ENCODE measurements around the gene BTBD16. TPM values are rescaled to one million over a fixed set of nuclear protein-coding genes. Genes with fewer than 3 reads are reported as not detected.

Gene BTBD16
- total RNA-seq, 2 experiments from 2014 or later, result not detected

DNA sequence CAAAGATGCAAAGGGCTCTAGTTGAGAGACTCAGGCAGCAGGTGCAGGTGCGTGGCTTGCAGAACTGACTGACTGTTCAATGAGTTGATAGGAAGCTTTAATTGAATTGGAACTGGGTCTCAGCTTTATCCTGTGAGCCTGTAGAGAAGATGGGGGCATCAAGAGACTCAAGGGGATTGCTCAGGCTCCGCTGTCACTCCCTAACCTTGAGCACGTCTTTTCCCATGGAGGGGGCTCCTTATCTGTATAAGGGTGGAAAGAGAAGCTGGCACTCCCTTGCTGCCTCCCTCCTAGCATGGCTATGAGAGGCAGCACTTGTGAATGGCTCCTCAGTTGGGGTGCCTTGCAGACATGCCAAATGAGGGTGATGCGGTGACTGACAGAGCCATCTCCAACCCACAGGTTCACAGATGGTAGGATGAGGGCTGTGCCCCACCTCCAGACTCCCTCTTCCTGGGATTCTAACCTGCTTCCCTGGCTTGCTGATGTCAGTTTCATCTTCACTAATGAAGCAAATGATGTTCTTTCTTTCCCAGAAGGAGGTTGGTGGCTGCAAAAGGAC lies 91.0 kb downstream of the BTBD16 start:
- H3K36me3 Mint-ChIP-seq (ENCODE audit: low read depth), result no peaks in the 10 kb centered on the region
- DNase-seq, result no peak
- CTCF ChIA-PET, result no interaction called here

DNA sequence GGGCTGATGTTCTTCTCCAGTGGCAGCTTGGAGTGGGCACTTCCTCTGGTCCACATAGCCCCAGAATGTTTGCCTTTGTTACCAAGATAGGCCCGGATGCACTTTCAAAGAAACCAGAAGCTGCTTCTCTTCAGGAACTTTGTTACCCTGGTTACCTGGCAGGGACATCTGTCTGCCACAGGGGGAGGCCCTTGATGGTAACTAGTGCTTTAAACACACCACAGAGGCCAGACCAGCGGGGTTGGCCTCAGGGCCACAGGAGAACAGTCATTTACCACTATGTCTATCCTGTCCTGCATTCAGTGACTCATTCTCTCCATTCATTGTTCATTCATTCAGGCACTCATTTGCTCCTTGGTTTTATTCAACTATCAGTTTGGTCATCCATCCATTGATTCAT lies 91.5 kb downstream of the BTBD16 start:
- ChIA-PET CTCF (no interaction called here), POLR2A (no interaction called here)
- H3K27me3 Mint-ChIP-seq (ENCODE audit: low read depth), result peaks cover 5% of the 10 kb centered on the region
- H3K27ac Mint-ChIP-seq, result no peak overlapping the region
- H3K9me3 Mint-ChIP-seq (ENCODE audit: insufficient read depth), result no peaks in the 10 kb centered on the region
- H3K36me3 Mint-ChIP-seq (ENCODE audit: low read depth), result no peaks in the 10 kb centered on the region
- H3K4me1 Mint-ChIP-seq (ENCODE audit: low read depth), result peaks cover 4% of the 10 kb centered on the region
- no peak overlapping the region for H3K4me3 Mint-ChIP-seq
- DNase-seq (peak; percentile 31), ATAC-seq (no peak)

More for the DNA sequence above, 91.0 kb downstream of the BTBD16 start:
- no peak for ATAC-seq
- Mint-ChIP-seq H3K9me3 (ENCODE audit: insufficient read depth) (no peaks in the 10 kb centered on the region), H3K27ac (no peak overlapping the region), H3K4me1 (ENCODE audit: low read depth) (peaks cover 4% of the 10 kb centered on the region), H3K4me3 (no peak overlapping the region), H3K27me3 (ENCODE audit: low read depth) (peaks cover 5% of the 10 kb centered on the region)
- POLR2A ChIA-PET, result no interaction called here

DNA sequence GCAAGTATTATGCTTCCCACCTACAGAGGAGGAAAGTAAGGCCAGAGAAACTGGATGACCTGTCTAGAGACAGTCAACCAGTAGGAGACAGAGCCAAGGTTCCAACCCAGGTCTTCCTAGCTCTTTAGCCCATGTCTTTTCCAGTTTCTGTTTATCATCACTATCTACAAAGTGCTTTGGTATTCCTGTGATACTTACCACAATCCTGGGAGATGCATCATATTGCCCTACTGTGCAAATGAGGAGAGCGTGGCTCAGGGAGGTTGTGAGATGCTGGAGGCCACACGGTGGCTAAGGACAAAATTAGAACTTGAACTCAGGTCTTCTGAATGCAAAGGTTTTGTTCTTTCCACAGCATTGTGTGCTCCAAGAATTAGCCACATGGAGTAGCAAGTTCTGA lies 92.2 kb downstream of the BTBD16 start:
- peaks cover 8% of the 10 kb centered on the region for H3K27me3 Mint-ChIP-seq (ENCODE audit: low read depth)
- H3K9me3 Mint-ChIP-seq (ENCODE audit: insufficient read depth), result no peaks in the 10 kb centered on the region
- DNase-seq, result no peak
- POLR2A ChIA-PET, result no interaction called here
- H3K27ac Mint-ChIP-seq, result no peak overlapping the region
- H3K36me3 Mint-ChIP-seq (ENCODE audit: low read depth), result no peaks in the 10 kb centered on the region
- ATAC-seq, result no peak
- CTCF ChIA-PET, result no interaction called here
- H3K4me3 Mint-ChIP-seq, result no peak overlapping the region
- H3K4me1 Mint-ChIP-seq (ENCODE audit: low read depth), result peaks cover 4% of the 10 kb centered on the region

DNA sequence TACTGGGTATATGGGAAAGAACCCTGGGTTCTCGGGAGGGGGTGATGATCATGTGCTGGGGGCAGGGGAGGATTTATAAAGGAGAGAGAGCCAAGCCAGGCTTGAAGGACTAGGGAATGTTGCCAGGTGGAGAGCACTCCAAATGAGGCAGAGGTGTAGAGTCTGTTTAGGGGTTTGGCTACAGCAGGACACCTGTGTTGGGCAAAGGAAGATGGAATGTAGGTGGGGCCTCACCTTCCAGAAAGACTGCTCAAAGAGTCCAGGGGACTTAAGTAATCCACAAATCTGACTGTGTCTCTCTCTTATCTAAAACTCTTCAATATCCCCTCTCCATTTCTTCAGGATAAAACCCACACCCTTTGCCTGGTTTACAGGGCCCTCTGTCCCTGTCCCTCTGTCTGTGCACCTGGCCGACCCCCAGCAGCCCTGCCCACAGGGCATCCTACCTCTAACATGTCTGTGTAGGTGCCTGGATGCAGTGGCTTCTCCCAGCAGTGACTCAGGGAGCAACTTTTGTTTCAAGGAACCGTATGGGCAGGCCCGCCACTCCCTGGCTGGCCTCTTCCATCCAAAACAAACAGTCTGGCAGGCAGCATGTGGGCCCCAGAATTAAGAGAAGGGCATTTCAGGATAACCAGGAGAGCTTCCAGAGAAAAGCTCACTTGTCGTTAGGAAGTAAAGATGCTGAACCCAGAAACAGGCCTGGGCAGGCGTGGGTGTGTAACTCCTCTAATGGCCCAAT lies 92.8 kb downstream of the BTBD16 start:
- Mint-ChIP-seq H3K9me3 (ENCODE audit: insufficient read depth) (no peaks in the 10 kb centered on the region), H3K27me3 (ENCODE audit: low read depth) (peaks cover 12% of the 10 kb centered on the region), H3K4me3 (no peak overlapping the region), H3K36me3 (ENCODE audit: low read depth) (no peaks in the 10 kb centered on the region), H3K4me1 (ENCODE audit: low read depth) (peaks cover 4% of the 10 kb centered on the region), H3K27ac (no peak overlapping the region)
- no peak for DNase-seq
- ATAC-seq, result no peak
- CTCF ChIA-PET, result no interaction called here
- POLR2A ChIA-PET, result interaction anchor here (1.2 kb wide), 1 partner anchor 11 kb away, joined by 3 read pairs; no protein-coding TSS in a partner anchor

DNA sequence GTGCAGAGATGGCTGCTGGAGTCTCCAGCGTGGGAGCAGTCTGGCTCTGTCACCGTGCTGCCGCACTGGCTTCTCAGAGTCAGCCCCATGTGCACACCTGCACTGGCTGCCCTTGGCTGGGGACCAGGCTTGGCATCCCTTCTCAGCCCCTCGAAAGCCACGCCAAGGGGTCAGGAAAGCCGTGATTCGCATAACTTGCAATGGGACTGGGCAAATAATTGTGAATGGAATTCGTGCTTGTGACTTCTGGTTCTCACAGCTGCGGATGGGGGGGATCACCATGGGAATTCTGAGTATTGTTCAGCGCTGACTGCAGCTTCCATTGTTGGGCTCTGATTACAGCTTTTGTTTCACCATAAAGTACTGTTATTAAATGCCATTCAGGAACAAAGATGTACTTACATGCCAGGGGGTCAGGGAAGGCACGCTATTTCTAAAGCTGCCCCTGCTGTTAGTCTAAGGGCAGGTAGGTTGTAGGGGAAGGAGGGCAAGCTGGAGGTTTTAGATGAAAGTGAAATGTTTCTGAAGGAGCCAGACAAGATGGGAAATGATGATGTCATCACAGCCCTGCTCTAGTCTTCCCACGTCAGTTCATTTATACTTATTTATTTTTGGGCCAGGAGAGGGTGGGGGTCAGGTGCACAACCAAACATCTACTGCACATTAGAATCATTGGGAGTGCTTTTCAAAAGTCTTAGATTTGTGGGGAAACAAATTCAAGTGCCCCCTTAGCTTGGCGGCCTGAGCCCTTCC lies 97.6 kb downstream of the BTBD16 start:
- Mint-ChIP-seq H3K27ac (no peak overlapping the region), H3K9me3 (ENCODE audit: insufficient read depth) (no peaks in the 10 kb centered on the region), H3K4me1 (ENCODE audit: low read depth) (peaks cover 4% of the 10 kb centered on the region), H3K4me3 (no peak overlapping the region), H3K36me3 (ENCODE audit: low read depth) (no peaks in the 10 kb centered on the region), H3K27me3 (ENCODE audit: low read depth) (peaks cover 34% of the 10 kb centered on the region)
- ChIA-PET CTCF (interaction anchor here (1.0 to 1.7 kb wide), 2 partner anchors 66 to 70 kb away, joined by 3 to 8 read pairs; no protein-coding TSS in a partner anchor), POLR2A (interaction anchor here (0.6 kb wide), 1 partner anchor 131 kb away, joined by 3 read pairs; no protein-coding TSS in a partner anchor)
- no peak for DNase-seq
- ATAC-seq, result no peak

DNA sequence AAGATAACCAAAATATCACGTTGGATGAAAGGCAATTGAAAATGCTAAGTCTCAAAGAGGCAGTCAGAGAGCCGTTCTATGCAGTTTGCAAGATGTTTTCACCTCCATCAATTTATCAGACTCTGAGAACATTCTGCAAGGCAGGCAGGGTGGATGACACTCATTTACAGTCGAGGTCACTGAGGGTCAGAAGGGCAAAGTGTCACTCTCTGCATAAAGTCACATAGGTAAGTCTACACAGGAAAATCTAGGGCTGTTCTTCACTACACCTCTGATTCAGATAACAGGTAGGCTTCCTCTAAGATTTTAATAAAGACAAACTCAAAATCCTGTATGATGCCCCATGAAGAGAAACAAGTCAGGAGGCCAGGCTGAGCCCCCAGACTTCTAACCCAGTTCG lies 102.0 kb downstream of the BTBD16 start:
- H3K4me3 Mint-ChIP-seq, result peak overlapping the region; percentile 83
- CTCF ChIA-PET, result interaction anchor here (0.7 to 4.1 kb wide), 4 partner anchors 18 to 74 kb away, joined by 3 to 26 read pairs (median 4); no protein-coding TSS in a partner anchor

DNA sequence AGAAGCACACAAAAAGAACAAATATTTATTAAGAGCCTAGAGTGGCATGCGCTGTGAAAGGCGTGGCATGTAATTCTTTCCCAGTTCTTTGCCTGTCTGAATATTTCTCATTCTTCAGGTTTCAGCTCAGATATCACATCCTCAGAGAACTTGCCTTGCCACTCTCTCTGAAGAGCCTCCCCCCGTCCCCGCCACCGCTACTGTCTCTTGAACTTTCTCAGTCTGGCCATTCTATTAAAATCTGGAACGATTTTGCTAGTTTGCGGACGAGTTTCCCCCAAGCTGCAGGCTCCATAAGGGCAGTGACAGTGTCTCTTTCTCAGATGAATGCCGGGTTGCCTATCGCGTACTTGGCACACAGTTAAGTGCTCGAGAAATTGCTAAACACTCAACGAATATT lies 102.6 kb downstream of the BTBD16 start:
- Mint-ChIP-seq H3K4me3 (peak overlapping the region; percentile 83), H3K9me3 (ENCODE audit: insufficient read depth) (no peaks in the 10 kb centered on the region), H3K4me1 (ENCODE audit: low read depth) (peaks cover 21% of the 10 kb centered on the region), H3K27me3 (ENCODE audit: low read depth) (peaks cover 22% of the 10 kb centered on the region), H3K27ac (peak overlapping the region; percentile 76), H3K36me3 (ENCODE audit: low read depth) (peaks cover 4% of the 10 kb centered on the region)
- DNase-seq (no peak), ATAC-seq (no peak)
- POLR2A ChIA-PET, result no interaction called here
- CTCF ChIA-PET, result interaction anchor here (0.8 to 4.1 kb wide), 8 partner anchors 13 to 75 kb away, joined by 3 to 26 read pairs (median 4); no protein-coding TSS in a partner anchor

More for the DNA sequence above, 102.0 kb downstream of the BTBD16 start:
- peaks cover 21% of the 10 kb centered on the region for H3K4me1 Mint-ChIP-seq (ENCODE audit: low read depth)
- H3K27me3 Mint-ChIP-seq (ENCODE audit: low read depth), result peaks cover 28% of the 10 kb centered on the region
- no peak overlapping the region for H3K27ac Mint-ChIP-seq
- peaks cover 4% of the 10 kb centered on the region for H3K36me3 Mint-ChIP-seq (ENCODE audit: low read depth)
- no peaks in the 10 kb centered on the region for H3K9me3 Mint-ChIP-seq (ENCODE audit: insufficient read depth)
- no peak for ATAC-seq
- DNase-seq, result no peak
- POLR2A ChIA-PET, result no interaction called here

DNA sequence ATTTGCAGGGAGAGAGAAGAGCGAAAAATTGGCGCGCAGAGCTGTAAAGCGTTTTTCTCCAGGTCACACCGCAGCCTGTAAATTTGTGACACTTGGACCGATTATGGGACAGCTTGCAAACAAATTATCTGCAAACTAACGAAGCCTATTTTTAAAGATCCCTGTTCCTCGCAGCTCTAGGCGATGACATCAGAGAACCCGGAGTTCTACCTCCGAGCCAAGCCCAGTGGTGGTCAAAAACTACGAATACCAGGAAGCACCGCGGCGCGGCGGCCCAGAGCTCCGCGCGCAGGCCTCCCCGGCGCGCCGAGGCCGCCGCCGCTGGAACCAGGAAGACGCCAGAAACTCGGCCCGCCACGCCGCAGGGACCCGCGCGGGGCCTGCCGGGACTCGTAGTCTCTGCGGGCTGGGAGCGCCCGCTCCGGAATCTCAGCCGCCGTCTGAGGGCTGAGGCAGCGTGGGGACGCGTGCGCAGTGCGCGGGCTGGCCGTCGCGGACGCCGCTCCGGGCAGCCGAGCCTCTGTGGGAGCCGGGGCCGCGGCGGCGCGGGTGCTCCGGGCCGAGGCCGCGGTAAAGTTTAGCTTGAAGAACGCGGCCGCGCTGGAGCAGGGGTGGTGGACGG lies 103.3 kb downstream of the BTBD16 start, which contains the start of gene PLEKHA1:
Gene PLEKHA1, plus strand, starts transcription at position 472 of the 622 bp plus-strand sequence. CDS start 18,493 bp downstream, outside the sequence.
- Mint-ChIP-seq H3K27me3 (ENCODE audit: low read depth) (peaks cover 21% of the 10 kb centered on the region), H3K4me3 (peak within 1 kb of the TSS; percentile 91), H3K9me3 (ENCODE audit: insufficient read depth) (no peaks in the 10 kb centered on the region), H3K36me3 (ENCODE audit: low read depth) (peaks cover 10% of the 10 kb centered on the region), H3K4me1 (ENCODE audit: low read depth) (peaks cover 28% of the 10 kb centered on the region), H3K27ac (peak within 1 kb of the TSS; percentile 89)
- CTCF ChIA-PET, result interaction anchor here (0.8 to 4.1 kb wide), 8 partner anchors 13 to 75 kb away, joined by 3 to 26 read pairs (median 4); no protein-coding TSS in a partner anchor
- DNase-seq (peak; percentile 93), ATAC-seq (peak; percentile 96)
- POLR2A ChIA-PET, result no interaction called here

DNA sequence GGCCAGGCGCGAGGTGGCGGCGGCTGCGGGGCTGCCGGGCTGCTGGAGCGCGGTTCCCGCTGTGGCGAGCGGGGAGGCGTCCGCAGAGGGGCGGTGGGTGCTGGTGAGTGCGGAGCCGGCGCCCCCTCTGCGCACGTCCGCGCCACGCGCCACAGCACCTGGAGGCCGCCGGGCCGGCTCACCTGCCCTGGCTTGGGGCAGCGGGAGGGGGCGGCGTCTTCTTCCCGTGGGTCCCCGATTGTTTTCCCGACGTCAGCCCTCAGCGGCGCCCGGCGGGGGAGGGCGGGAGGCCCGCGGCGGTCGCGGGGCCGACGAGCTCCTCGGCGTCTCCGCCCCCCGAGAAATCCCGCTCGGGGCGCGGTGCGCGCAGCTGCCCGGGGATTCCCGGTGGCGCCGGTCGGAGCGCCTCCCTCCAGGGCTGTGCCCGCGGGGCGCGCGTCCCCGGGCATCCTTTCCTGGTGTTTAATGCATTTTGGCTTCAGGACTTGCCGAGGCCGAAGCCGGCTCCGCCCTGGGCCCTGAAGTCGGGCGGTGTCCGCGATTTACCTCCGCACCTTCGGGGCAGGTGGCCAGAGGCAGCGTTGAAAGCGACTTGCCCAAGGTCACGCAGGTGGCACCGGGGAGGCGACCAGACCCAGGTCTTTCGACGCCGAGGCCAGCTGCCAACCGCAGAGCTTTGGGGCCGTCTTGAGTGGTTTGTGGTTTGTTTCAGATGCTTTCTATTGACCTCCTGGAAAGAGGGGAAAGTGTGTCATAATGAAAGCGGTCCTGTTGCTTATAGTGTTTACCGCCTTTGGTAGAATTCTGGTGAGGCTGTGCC lies 104.0 kb downstream of the BTBD16 start:
- Mint-ChIP-seq H3K27ac (peak overlapping the region; percentile 89), H3K27me3 (ENCODE audit: low read depth) (peaks cover 19% of the 10 kb centered on the region), H3K4me1 (ENCODE audit: low read depth) (peaks cover 30% of the 10 kb centered on the region), H3K9me3 (ENCODE audit: insufficient read depth) (no peaks in the 10 kb centered on the region), H3K36me3 (ENCODE audit: low read depth) (peaks cover 15% of the 10 kb centered on the region), H3K4me3 (peak overlapping the region; percentile 91)
- DNase-seq, result peak; percentile 63
- ATAC-seq, result peak; percentile 56
- CTCF ChIA-PET, result interaction anchor here (1.0 to 4.1 kb wide), 6 partner anchors 12 to 60 kb away, joined by 3 to 26 read pairs (median 4); no protein-coding TSS in a partner anchor
- POLR2A ChIA-PET, result interaction anchor here (0.8 kb wide), 1 partner anchor 11 kb away, joined by 3 read pairs; no protein-coding TSS in a partner anchor

DNA sequence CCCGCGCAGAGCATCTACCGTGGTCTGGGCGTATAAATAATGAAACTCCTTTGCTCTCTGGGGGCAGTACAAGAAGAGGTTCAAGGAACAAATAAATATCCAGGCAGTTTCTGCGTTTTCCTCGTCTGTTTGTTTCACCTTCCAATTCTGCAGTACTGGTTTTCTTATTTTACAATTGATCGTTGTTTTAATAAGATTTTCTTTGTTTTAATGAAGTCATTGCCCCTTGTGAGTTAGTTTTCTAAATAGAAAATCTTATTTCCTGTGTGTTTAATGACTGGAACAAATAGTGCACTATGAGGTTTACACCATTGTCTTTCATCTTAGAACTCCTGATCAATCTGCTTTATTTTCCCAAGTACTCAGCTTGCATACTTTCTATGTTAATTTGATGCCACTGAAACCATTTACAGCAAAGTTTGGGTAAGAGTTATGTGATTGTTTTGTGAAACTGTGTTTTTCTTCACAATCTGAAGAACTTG lies 104.6 kb downstream of the BTBD16 start:
- no peaks in the 10 kb centered on the region for H3K9me3 Mint-ChIP-seq (ENCODE audit: insufficient read depth)
- DNase-seq, result no peak
- ATAC-seq, result no peak
- peaks cover 13% of the 10 kb centered on the region for H3K27me3 Mint-ChIP-seq (ENCODE audit: low read depth)
- peaks cover 20% of the 10 kb centered on the region for H3K36me3 Mint-ChIP-seq (ENCODE audit: low read depth)
- H3K4me3 Mint-ChIP-seq, result peak overlapping the region; percentile 91
- CTCF ChIA-PET, result interaction anchor here (1.2 to 4.1 kb wide), 2 partner anchors 14 to 59 kb away, joined by 3 to 26 read pairs; no protein-coding TSS in a partner anchor
- H3K27ac Mint-ChIP-seq, result peak overlapping the region; percentile 89
- POLR2A ChIA-PET, result interaction anchor here (0.8 kb wide), 1 partner anchor 11 kb away, joined by 3 read pairs; no protein-coding TSS in a partner anchor
- H3K4me1 Mint-ChIP-seq (ENCODE audit: low read depth), result peaks cover 30% of the 10 kb centered on the region

Measured in activated CD8-positive, alpha-beta T cell treated with anti-CD3 and anti-CD28 coated beads, Interleukin-2, amount 10 ng/mL, durations not matched to agents 7 days and 5 days (primary cell).